HL-60 (cell line): ENCODE measurements around the gene MARK2.

Experiments
- DNase-seq, 2 experiments: peaks; one replicate each; pipeline ENCODE4 v3.0.0-alpha.2; 2010 to 2020; ENCODE audit warnings: low read depth in 1 of 2, low spot score in 1 of 2
- H3K27ac ChIP-seq: fragments of 250-450 bp; sonication (Bioruptor Pico); replicated peaks from 2 replicates; pipeline ENCODE4 v1.5.1; 2020; ENCODE audit warnings: mild to moderate bottlenecking, moderate library complexity
- H3K27me3 ChIP-seq: fragments of 250-450 bp; sonication (Bioruptor Pico); 2 replicates; pipeline ENCODE4 v1.5.1; 2021; ENCODE audit warnings: mild to moderate bottlenecking, moderate library complexity; ENCODE audit not compliant: insufficient read depth, poor library complexity, severe bottlenecking
- H3K4me3 ChIP-seq: replicated peaks from 2 replicates; pipeline ENCODE4 v1.5.1; 2011; ENCODE audit warnings: mild to moderate bottlenecking, control low read depth, low read length; ENCODE audit not compliant: insufficient read depth
- CTCF ChIP-seq: IDR thresholded peaks from one replicate; pipeline ENCODE4 v1.5.1; 2011; ENCODE audit warnings: low read length, control low read depth, inconsistent platforms; ENCODE audit not compliant: insufficient read depth
- GABPA ChIP-seq: IDR thresholded peaks from 2 replicates; pipeline ENCODE4 v1.6.1; 2012; ENCODE audit warnings: low read depth
- POLR2AphosphoS5 ChIP-seq: IDR thresholded peaks from 2 replicates; pipeline ENCODE4 v1.6.1; 2012; ENCODE audit warnings: low read depth
- REST ChIP-seq: IDR thresholded peaks from 2 replicates; pipeline ENCODE4 v1.6.1; 2012; ENCODE audit warnings: low read depth; ENCODE audit not compliant: insufficient replicate concordance
- SPI1 ChIP-seq: IDR thresholded peaks from 2 replicates; pipeline ENCODE4 v1.6.1; 2012; ENCODE audit warnings: low read depth, mild to moderate bottlenecking, borderline replicate concordance

MARK2 gene

DNA sequence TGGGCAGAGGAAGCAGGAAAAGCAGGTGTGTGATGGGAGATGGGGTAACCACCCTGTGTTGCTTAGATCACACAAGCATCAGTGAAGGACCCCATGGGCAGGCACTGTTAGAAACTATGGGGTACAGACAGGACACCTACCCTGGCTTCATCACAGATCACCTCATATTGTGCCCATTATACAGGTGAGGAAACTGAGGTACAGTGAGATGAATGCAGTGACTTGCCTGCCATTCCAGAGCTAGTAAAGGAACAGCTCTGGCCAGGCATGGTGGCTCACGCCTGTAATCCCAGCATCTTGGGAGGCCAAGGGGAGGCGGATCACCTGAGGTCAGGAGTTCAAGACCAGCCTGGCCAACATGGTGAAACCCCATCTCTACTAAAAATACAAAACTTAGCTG lies 5.9 kb upstream of the MARK2 start:
- Histone ChIP-seq H3K27ac (no peak overlapping the region), H3K27me3 (no peaks in the 10 kb centered on the region), H3K4me3 (no peak overlapping the region)
- TF ChIP-seq CTCF (no peak), GABPA (no peak), SPI1 (no peak), REST (no peak), POLR2AphosphoS5 (no peak)
- no peak for DNase-seq

- no peak overlapping the region for H3K27ac ChIP-seq
- TF ChIP-seq SPI1 = no peak
- TF ChIP-seq POLR2AphosphoS5 = no peak
- no peak for TF ChIP-seq REST
- TF ChIP-seq CTCF = no peak
- TF ChIP-seq GABPA = no peak
- no peaks in the 10 kb centered on the region for H3K27me3 ChIP-seq
- no peak overlapping the region for H3K4me3 ChIP-seq
- no peak for DNase-seq
These were observed 4.3 kb upstream of the MARK2 start for GRCh38 chr11:63834535-63835157.

GRCh38 chr11:63835158-63835545 lies 3.8 kb upstream of the MARK2 start:
- no peak for DNase-seq
- Histone ChIP-seq H3K27me3 (no peaks in the 10 kb centered on the region), H3K27ac (no peak overlapping the region), H3K4me3 (no peak overlapping the region)
- no peak for TF ChIP-seq GABPA
- TF ChIP-seq POLR2AphosphoS5 = no peak
- TF ChIP-seq REST = no peak
- TF ChIP-seq CTCF = no peak
